ENCODE results near the gene NDUFS2. TPM values are rescaled to one million over a fixed set of nuclear protein-coding genes. Genes with fewer than 3 reads are reported as not detected.

The NDUFS2 gene
- total and polyA plus RNA-seq, 2 donors (not counting 1 experiment from before 2014, with no cell fraction given): 53.9 to 82.3 TPM

DNA sequence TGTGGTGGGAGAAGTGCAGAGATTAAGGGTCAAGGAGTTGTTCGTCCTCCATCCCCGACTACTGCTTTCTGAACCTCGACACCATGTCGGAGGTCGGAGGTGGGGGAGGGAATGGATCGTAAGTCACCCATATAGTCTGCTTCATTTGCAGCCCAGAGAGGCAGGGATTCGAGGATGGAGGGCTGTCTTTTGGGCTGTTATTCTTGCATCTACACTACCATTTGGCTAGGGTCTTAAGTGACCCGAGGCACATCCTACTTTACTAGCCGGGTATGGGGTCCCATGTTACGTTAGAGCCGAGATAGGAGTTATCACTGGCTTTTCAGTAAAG is 42.3 kb upstream of the NDUFS2 start:
- H3K4me2 ChIP-seq (replicated peaks; ENCODE audit: low read depth, low read length, poor library complexity, severe bottlenecking): peak overlapping the region; percentile 80
- Mint-ChIP-seq H3K27ac (peak overlapping the region; percentile 93), H3K9me3 (ENCODE audit: insufficient read depth) (no peaks in the 10 kb centered on the region), H3K27me3 (no peaks in the 10 kb centered on the region), H3K4me3 (peak overlapping the region; percentile 92), H3K4me1 (peaks cover 55% of the 10 kb centered on the region)
- peaks cover 0 to 42% of the 10 kb centered on the region in 2 experiments for H3K36me3 ChIP-seq (replicated peaks in 1 of 2; ENCODE audit: control extremely low read depth in 1 of 2, control insufficient read depth in 1 of 2, extremely low read depth in 1 of 2, insufficient read depth in 2 of 2, low read length in 1 of 2)
- no peak for ATAC-seq (ENCODE audit: low read depth)
- DNase-seq: no peak
- peaks cover 31% of the 10 kb centered on the region for H3K79me2 ChIP-seq (ENCODE audit: control insufficient read depth, insufficient read depth, low read length)
- H3K9me3 ChIP-seq (ENCODE audit: control extremely low read depth in 1 of 3, control insufficient read depth in 2 of 3, insufficient read depth in 1 of 3, low read length in 2 of 3): peaks cover 0 to 3% (median 0%) of the 10 kb centered on the region in 3 donors
- H2AFZ ChIP-seq (ENCODE audit: insufficient read depth, low read depth, low read length, poor library complexity, severe bottlenecking): peak overlapping the region; percentile 90
- no peaks in the 10 kb centered on the region for H4K20me1 ChIP-seq (ENCODE audit: control insufficient read depth, insufficient read depth, low read length, poor library complexity, severe bottlenecking)
- no peaks in the 10 kb centered on the region for H3K27me3 ChIP-seq (replicated peaks in 1 of 4; ENCODE audit: control extremely low read depth in 1 of 4, control insufficient read depth in 3 of 4, insufficient read depth in 4 of 4, low read length in 3 of 4)
- peak overlapping the region; percentile 69 to 92 (median 85) for H3K4me3 ChIP-seq (ENCODE audit: control extremely low read depth in 1 of 5, extremely low read depth in 1 of 5, insufficient read depth in 1 of 5, low read depth in 2 of 5, low read length in 4 of 5)
- peak overlapping the region; percentile 74 to 76 for H3K27ac ChIP-seq (ENCODE audit: low read length in 2 of 2)
- H3K9ac ChIP-seq (ENCODE audit: low read length): peak overlapping the region; percentile 88
- intact Hi-C loops (cut with micrococcal nuclease): loop anchor here (1.0 to 10.0 kb wide), 4 partner anchors 17 to 815 kb away; partner anchors contain the start of genes B4GALT3, COPA, DEDD and NCSTN
- H3K4me1 ChIP-seq (ENCODE audit: control insufficient read depth in 2 of 2, insufficient read depth in 2 of 2, low read length in 2 of 2): peaks cover 25 to 28% of the 10 kb centered on the region in 2 donors
- WGBS (ENCODE audit: insufficient coverage): 0% methylated on average over 7 of the region's 11 CpGs
- TF ChIP-seq EZH2 (IDR thresholded peaks at IDR 0.05; ENCODE audit: borderline replicate concordance, insufficient read depth, low read depth, low read length, poor library complexity, severe bottlenecking) (no peak), CTCF (IDR thresholded peaks at IDR 0.05) (no peak)
- ChIA-PET CTCF (no interaction called here), POLR2A (no interaction called here)

DNA sequence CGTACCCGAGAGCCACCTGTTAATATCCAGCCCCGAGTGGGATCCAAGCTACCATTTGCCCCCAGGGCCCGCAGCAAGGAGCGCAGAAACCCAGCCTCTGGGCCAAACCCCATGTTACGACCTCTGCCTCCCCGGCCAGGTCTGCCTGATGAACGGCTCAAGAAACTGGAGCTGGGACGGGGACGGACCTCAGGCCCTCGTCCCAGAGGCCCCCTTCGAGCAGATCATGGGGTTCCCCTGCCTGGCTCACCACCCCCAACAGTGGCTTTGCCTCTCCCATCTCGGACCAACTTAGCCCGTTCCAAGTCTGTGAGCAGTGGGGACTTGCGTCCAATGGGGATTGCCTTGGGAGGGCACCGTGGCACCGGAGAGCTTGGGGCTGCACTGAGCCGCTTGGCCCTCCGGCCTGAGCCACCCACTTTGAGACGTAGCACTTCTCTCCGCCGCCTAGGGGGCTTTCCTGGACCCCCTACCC is 41.5 kb upstream of the NDUFS2 start:
- Histone ChIP-seq H3K9me3 (ENCODE audit: control extremely low read depth in 1 of 3, control insufficient read depth in 2 of 3, insufficient read depth in 1 of 3, low read length in 2 of 3) (peaks cover 0 to 3% (median 0%) of the 10 kb centered on the region in 3 donors), H3K9ac (ENCODE audit: low read length) (no peak overlapping the region), H3K79me2 (ENCODE audit: control insufficient read depth, insufficient read depth, low read length) (peaks cover 25% of the 10 kb centered on the region), H3K27ac (ENCODE audit: low read length in 2 of 2) (no peak overlapping the region), H3K4me1 (ENCODE audit: control insufficient read depth in 2 of 2, insufficient read depth in 2 of 2, low read length in 2 of 2) (peaks cover 27 to 33% of the 10 kb centered on the region in 2 donors), H3K4me2 (replicated peaks; ENCODE audit: low read depth, low read length, poor library complexity, severe bottlenecking) (peak overlapping the region; percentile 80), H2AFZ (ENCODE audit: insufficient read depth, low read depth, low read length, poor library complexity, severe bottlenecking) (no peak overlapping the region), H3K27me3 (replicated peaks in 1 of 4; ENCODE audit: control extremely low read depth in 1 of 4, control insufficient read depth in 3 of 4, insufficient read depth in 4 of 4, low read length in 3 of 4) (no peaks in the 10 kb centered on the region), H4K20me1 (ENCODE audit: control insufficient read depth, insufficient read depth, low read length, poor library complexity, severe bottlenecking) (no peaks in the 10 kb centered on the region), H3K4me3 (ENCODE audit: control extremely low read depth in 1 of 5, extremely low read depth in 1 of 5, insufficient read depth in 1 of 5, low read depth in 2 of 5, low read length in 4 of 5) (no peak overlapping the region), H3K36me3 (replicated peaks in 1 of 2; ENCODE audit: control extremely low read depth in 1 of 2, control insufficient read depth in 1 of 2, extremely low read depth in 1 of 2, insufficient read depth in 2 of 2, low read length in 1 of 2) (peaks cover 0 to 42% of the 10 kb centered on the region in 2 experiments)
- ATAC-seq (ENCODE audit: low read depth) (no peak), DNase-seq (no peak)
- Mint-ChIP-seq H3K4me1 (peaks cover 54% of the 10 kb centered on the region), H3K9me3 (ENCODE audit: insufficient read depth) (no peaks in the 10 kb centered on the region), H3K27me3 (no peaks in the 10 kb centered on the region), H3K27ac (no peak overlapping the region), H3K4me3 (peak overlapping the region; percentile 92)
- POLR2A ChIA-PET: no interaction called here
- CTCF ChIA-PET: interaction anchor here (2.0 kb wide), 1 partner anchor 42 kb away, joined by 5 read pairs; the partner anchor contains the start of gene NDUFS2
- WGBS (ENCODE audit: insufficient coverage): 97% methylated on average over 22 of the region's 22 CpGs
- intact Hi-C loops (cut with micrococcal nuclease): no loop called here
- no peak for TF ChIP-seq EZH2 (IDR thresholded peaks at IDR 0.05; ENCODE audit: borderline replicate concordance, insufficient read depth, low read depth, low read length, poor library complexity, severe bottlenecking)

All from B cell (primary cell).